Uterus (tissue), 2 donors: Measurements from ENCODE around the gene CAMTA1.

Experiments
- POLR2A ChIP-seq, 2 donors: fragments of 450-650 bp; IDR thresholded peaks; one replicate each; pipeline ENCODE4 v1.6.1; 2016; ENCODE audit warnings: antibody characterized with exemption in 2 of 2, mild to moderate bottlenecking in 1 of 2, moderate library complexity in 1 of 2
- TF ChIP-seq, protein P1 (sequence below), 4 experiments: fragments of 200-600 bp in 2 of 4; fragments of 450-650 bp in 2 of 4; sonication (generic) in 2 of 4; IDR thresholded peaks; one replicate each; pipeline ENCODE4 v1.5.1; 2016 to 2019; ENCODE audit warnings: antibody characterized with exemption in 4 of 4, mild to moderate bottlenecking in 2 of 4, moderate library complexity in 1 of 4

DNA sequence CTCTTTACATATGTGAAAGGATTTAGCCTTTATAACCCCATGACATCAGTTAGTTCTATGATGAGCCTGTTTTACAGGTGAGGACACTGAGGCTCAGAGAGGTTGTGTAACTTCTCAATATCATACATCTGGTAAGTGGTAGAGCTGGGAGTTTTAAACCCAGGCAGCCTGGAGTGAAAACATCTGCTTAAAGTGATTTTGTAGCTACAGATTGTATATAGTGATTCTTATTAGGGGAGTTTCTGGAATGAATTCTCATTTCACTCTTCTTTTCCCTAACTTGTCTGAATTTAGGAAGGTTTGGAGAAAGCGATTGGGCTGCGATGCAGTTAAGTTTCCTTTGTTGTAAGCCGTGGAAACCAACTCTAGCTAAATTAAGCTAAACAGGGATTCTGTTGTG is 175.6 kb downstream of the CAMTA1 start:
- TF ChIP-seq POLR2A (IDR thresholded peaks at IDR 0.05) = no peak
- TF ChIP-seq, protein P1, sequence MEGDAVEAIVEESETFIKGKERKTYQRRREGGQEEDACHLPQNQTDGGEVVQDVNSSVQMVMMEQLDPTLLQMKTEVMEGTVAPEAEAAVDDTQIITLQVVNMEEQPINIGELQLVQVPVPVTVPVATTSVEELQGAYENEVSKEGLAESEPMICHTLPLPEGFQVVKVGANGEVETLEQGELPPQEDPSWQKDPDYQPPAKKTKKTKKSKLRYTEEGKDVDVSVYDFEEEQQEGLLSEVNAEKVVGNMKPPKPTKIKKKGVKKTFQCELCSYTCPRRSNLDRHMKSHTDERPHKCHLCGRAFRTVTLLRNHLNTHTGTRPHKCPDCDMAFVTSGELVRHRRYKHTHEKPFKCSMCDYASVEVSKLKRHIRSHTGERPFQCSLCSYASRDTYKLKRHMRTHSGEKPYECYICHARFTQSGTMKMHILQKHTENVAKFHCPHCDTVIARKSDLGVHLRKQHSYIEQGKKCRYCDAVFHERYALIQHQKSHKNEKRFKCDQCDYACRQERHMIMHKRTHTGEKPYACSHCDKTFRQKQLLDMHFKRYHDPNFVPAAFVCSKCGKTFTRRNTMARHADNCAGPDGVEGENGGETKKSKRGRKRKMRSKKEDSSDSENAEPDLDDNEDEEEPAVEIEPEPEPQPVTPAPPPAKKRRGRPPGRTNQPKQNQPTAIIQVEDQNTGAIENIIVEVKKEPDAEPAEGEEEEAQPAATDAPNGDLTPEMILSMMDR (IDR thresholded peaks at IDR 0.05) = no peak
